DMS 273 treated with DMSO at 0.1 percent for 48 hours (cell line): Measurements from ENCODE around the gene PHKG2.

Experiments used
- DNase-seq: peaks from one replicate; lab custom pipeline; 2025; lab: John Stamatoyannopoulos, UW

Gene PHKG2

GRCh38 chr16:30775131-30775391 is 26.8 kb downstream of the PHKG2 start:
- DNase-seq = no peak

GRCh38 chr16:30775392-30776188 is 27.4 kb downstream of the PHKG2 start:
- peak; percentile 60 for DNase-seq

- DNase-seq = no peak
These were observed 29.5 kb downstream of the PHKG2 start for GRCh38 chr16:30777591-30778297.

- no peak for DNase-seq
These were observed 30.5 kb downstream of the PHKG2 start for GRCh38 chr16:30778549-30779244.

- DNase-seq = no peak
These were observed 31.4 kb downstream of the PHKG2 start for GRCh38 chr16:30779596-30779995.

GRCh38 chr16:30780021-30780420 is 31.8 kb downstream of the PHKG2 start:
- DNase-seq = no peak

GRCh38 chr16:30780549-30780948 is 32.3 kb downstream of the PHKG2 start:
- no peak for DNase-seq

- DNase-seq = no peak
These were observed 34.5 kb downstream of the PHKG2 start for GRCh38 chr16:30782486-30783279.

- DNase-seq = no peak
These were observed 35.3 kb downstream of the PHKG2 start for GRCh38 chr16:30783280-30784109.

- no peak for DNase-seq
These were observed 36.0 kb downstream of the PHKG2 start for GRCh38 chr16:30784215-30784614.

GRCh38 chr16:30785126-30786106 is 37.2 kb downstream of the PHKG2 start:
- no peak for DNase-seq

- DNase-seq = no peak
These were observed 38.1 kb downstream of the PHKG2 start for GRCh38 chr16:30786115-30786935.

GRCh38 chr16:30786936-30787612 is 38.8 kb downstream of the PHKG2 start, which contains the start of gene ZNF629:
Gene ZNF629, minus strand, starts transcription at chr16:30787205. Its CDS starts 2,723 bp downstream, at chr16:30784482.
- DNase-seq = no peak

- DNase-seq = no peak
These were observed 39.6 kb downstream of the PHKG2 start for GRCh38 chr16:30787613-30788378.

GRCh38 chr16:30793508-30794069 is 45.4 kb downstream of the PHKG2 start:
- DNase-seq = no peak

- no peak for DNase-seq
These were observed 46.4 kb downstream of the PHKG2 start for GRCh38 chr16:30794634-30795033.

- DNase-seq = no peak
These were observed 49.6 kb downstream of the PHKG2 start for GRCh38 chr16:30797670-30798309.
